Astrocyte (in vitro differentiated cells and primary cell): ENCODE results near the gene CYGB. TPM values are rescaled to one million over a fixed set of nuclear protein-coding genes. Genes with fewer than 3 reads are reported as not detected.

Source experiments
- DNase-seq: peaks from one replicate; pipeline ENCODE4 v3.0.0-alpha.2; 2010; ENCODE audit warnings: low read depth
- FAIRE-seq: peaks from 2 replicates; lab custom pipeline; 2011; peaks lifted over from hg19 to GRCh38; lab: Jason Lieb, UNC
- H2AFZ ChIP-seq: 2 replicates; pipeline ENCODE4 v1.6.0; 2012; ENCODE audit warnings: low read depth, low read length, inconsistent platforms
- H3K27ac ChIP-seq: 2 replicates; pipeline ENCODE4 v1.5.1; 2011; ENCODE audit warnings: low read depth, low read length, inconsistent platforms
- H3K27me3 ChIP-seq: 2 replicates; pipeline ENCODE4 v1.6.0; 2011; ENCODE audit warnings: low read length, inconsistent platforms; ENCODE audit not compliant: insufficient read depth
- H3K36me3 ChIP-seq: 2 replicates; pipeline ENCODE4 v1.5.1; 2011; ENCODE audit warnings: low read length, inconsistent platforms; ENCODE audit not compliant: insufficient read depth
- H3K4me1 ChIP-seq: 2 replicates; pipeline ENCODE4 v1.5.1; 2011; ENCODE audit warnings: low read length, inconsistent platforms; ENCODE audit not compliant: insufficient read depth
- H3K4me2 ChIP-seq: 2 replicates; pipeline ENCODE4 v1.6.0; 2012; ENCODE audit warnings: low read length, inconsistent platforms
- H3K4me3 ChIP-seq: 2 replicates; pipeline ENCODE4 v1.5.1; 2011; ENCODE audit warnings: low read depth, mild to moderate bottlenecking, low read length, inconsistent platforms; ENCODE audit not compliant: insufficient read depth
- H3K79me2 ChIP-seq: 2 replicates; pipeline ENCODE4 v1.6.0; 2012; ENCODE audit warnings: mild to moderate bottlenecking, low read length, inconsistent platforms; ENCODE audit not compliant: insufficient read depth
- H3K9ac ChIP-seq: 2 replicates; pipeline ENCODE4 v1.6.0; 2012; ENCODE audit warnings: mild to moderate bottlenecking, low read length, inconsistent platforms
- H3K9me3 ChIP-seq: 2 replicates; pipeline ENCODE4 v1.5.1; 2012; ENCODE audit warnings: low read depth, mild to moderate bottlenecking, low read length, inconsistent platforms; ENCODE audit not compliant: insufficient read depth
- H4K20me1 ChIP-seq: 2 replicates; pipeline ENCODE4 v1.6.0; 2012; ENCODE audit warnings: low read length, inconsistent platforms; ENCODE audit not compliant: insufficient read depth
- H3K27ac Mint-ChIP-seq: one replicate; pipeline ENCODE4 v1.8.0; 2021; ENCODE audit warnings: mild to moderate bottlenecking, mixed read lengths; ENCODE audit not compliant: unreplicated experiment
- H3K27me3 Mint-ChIP-seq: one replicate; pipeline ENCODE4 v1.8.0; 2021; ENCODE audit warnings: low read depth, mixed read lengths; ENCODE audit not compliant: unreplicated experiment
- H3K36me3 Mint-ChIP-seq: one replicate; pipeline ENCODE4 v1.8.0; 2021; ENCODE audit warnings: low read depth, mixed read lengths; ENCODE audit not compliant: unreplicated experiment
- H3K4me1 Mint-ChIP-seq: one replicate; pipeline ENCODE4 v1.8.0; 2021; ENCODE audit warnings: low read depth, mixed read lengths; ENCODE audit not compliant: unreplicated experiment
- H3K4me3 Mint-ChIP-seq: one replicate; pipeline ENCODE4 v1.8.0; 2021; ENCODE audit warnings: mild to moderate bottlenecking, moderate library complexity, mixed read lengths; ENCODE audit not compliant: unreplicated experiment
- H3K9me3 Mint-ChIP-seq: one replicate; pipeline ENCODE4 v1.8.0; 2021; ENCODE audit warnings: mild to moderate bottlenecking, mixed read lengths; ENCODE audit not compliant: unreplicated experiment
- CTCF ChIP-seq: IDR thresholded peaks from 2 replicates; pipeline ENCODE4 v1.5.1; 2011; ENCODE audit warnings: low read depth, mild to moderate bottlenecking, inconsistent platforms, low read length, moderate library complexity; ENCODE audit not compliant: insufficient read depth
- EZH2 ChIP-seq: IDR thresholded peaks from 2 replicates; pipeline ENCODE4 v1.6.1; 2012; ENCODE audit warnings: mild to moderate bottlenecking, low read length, inconsistent platforms; ENCODE audit not compliant: insufficient read depth
- total RNA-seq: library from RNA; stranded (reverse); gene quantifications from 2 replicates; pipeline ENCODE4 v1.2.1, GENCODE V29; 2021

CYGB gene
- total RNA-seq, 1 donor from 2014 or later, result 29.2 TPM

- Mint-ChIP-seq H3K36me3 (peaks cover 4% of the 10 kb centered on the region), H3K4me1 (peaks cover 18% of the 10 kb centered on the region), H3K27me3 (no peaks in the 10 kb centered on the region), H3K27ac (peak overlapping the region; percentile 93), H3K4me3 (no peak overlapping the region), H3K9me3 (no peaks in the 10 kb centered on the region)
- peak overlapping the region; percentile 65 for H2AFZ ChIP-seq
- no peaks in the 10 kb centered on the region for H3K27me3 ChIP-seq
- no peak for DNase-seq
- H3K4me2 ChIP-seq, result peak overlapping the region; percentile 82
- FAIRE-seq, result no peak
- peak overlapping the region; percentile 62 for H3K9ac ChIP-seq
- peak overlapping the region; percentile 47 for H3K4me3 ChIP-seq
- peaks cover 22% of the 10 kb centered on the region for H3K79me2 ChIP-seq
- peaks cover 30% of the 10 kb centered on the region for H3K4me1 ChIP-seq
- no peaks in the 10 kb centered on the region for H3K36me3 ChIP-seq
- H4K20me1 ChIP-seq, result peaks cover 19% of the 10 kb centered on the region
- no peaks in the 10 kb centered on the region for H3K9me3 ChIP-seq
- no peak for TF ChIP-seq CTCF
- no peak for TF ChIP-seq EZH2
- peak overlapping the region; percentile 51 for H3K27ac ChIP-seq
These were observed 43.9 kb downstream of the CYGB start for GRCh38 chr17:76493505-76494167.

- no peak for TF ChIP-seq CTCF
- TF ChIP-seq EZH2, result no peak
- H3K9me3 ChIP-seq, result no peaks in the 10 kb centered on the region
- H3K79me2 ChIP-seq, result peaks cover 18% of the 10 kb centered on the region
- DNase-seq (peak; percentile 68), FAIRE-seq (no peak)
- H3K36me3 ChIP-seq, result no peaks in the 10 kb centered on the region
- Mint-ChIP-seq H3K36me3 (peaks cover 4% of the 10 kb centered on the region), H3K27me3 (no peaks in the 10 kb centered on the region), H3K4me1 (peaks cover 13% of the 10 kb centered on the region), H3K27ac (peak overlapping the region; percentile 93), H3K4me3 (no peak overlapping the region), H3K9me3 (no peaks in the 10 kb centered on the region)
- peak overlapping the region; percentile 51 for H3K27ac ChIP-seq
- H3K4me2 ChIP-seq, result peak overlapping the region; percentile 82
- H3K4me3 ChIP-seq, result peak overlapping the region; percentile 47
- H4K20me1 ChIP-seq, result peaks cover 19% of the 10 kb centered on the region
- H3K4me1 ChIP-seq, result peaks cover 24% of the 10 kb centered on the region
- peak overlapping the region; percentile 65 for H2AFZ ChIP-seq
- no peaks in the 10 kb centered on the region for H3K27me3 ChIP-seq
- peak overlapping the region; percentile 62 for H3K9ac ChIP-seq
These were observed 44.5 kb downstream of the CYGB start for GRCh38 chr17:76492989-76493501.
